ENCODE measurements around the gene PRUNE1.
A peak's percentile ranks its signal among the peaks of the same experiment; 100 is the strongest.

Gene PRUNE1

GRCh38 chr1:151054971-151055547 is 46.8 kb downstream of the PRUNE1 start:
- DNase-seq, result no peak

DNA sequence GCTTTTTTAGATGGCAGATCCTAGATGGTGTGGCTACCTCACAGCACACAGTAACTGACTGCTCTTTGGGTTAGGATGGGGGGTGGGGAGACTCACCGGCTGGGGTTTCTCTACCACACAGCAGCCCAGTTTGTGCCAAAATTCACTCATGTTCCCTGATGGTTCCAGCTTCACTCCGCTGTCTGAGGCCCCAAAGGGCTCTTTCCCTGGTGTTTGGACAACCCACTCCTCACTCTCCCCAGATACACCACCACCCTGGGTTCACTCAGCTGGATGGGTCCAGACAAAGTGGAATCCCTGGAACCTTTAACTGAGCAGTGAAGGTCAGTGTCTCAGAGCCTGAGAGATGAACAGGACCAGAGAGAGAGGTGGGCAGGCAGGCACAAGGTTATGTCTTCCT is 47.3 kb downstream of the PRUNE1 start:
- DNase-seq, result no peak

DNA sequence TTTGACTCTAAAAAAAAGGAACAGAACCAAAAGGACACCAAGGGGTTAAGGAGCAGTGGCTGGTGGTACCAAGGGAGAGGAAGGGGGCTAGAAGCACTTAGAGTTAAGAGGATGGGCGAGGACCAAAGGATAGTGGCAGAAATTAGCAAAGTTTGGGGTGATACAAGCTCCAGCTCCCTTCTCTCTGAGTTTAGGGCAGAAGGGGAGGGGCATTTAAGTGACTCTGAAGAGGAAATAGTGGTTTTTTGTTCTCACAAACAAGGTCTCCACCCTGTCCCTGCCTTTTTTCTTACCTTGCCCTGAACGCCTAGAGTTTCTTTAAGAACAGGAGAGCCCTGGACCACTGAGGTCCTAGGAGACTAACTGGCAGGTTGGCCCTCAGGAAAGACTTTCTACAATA is 47.9 kb downstream of the PRUNE1 start:
- DNase-seq, result no peak

DNA sequence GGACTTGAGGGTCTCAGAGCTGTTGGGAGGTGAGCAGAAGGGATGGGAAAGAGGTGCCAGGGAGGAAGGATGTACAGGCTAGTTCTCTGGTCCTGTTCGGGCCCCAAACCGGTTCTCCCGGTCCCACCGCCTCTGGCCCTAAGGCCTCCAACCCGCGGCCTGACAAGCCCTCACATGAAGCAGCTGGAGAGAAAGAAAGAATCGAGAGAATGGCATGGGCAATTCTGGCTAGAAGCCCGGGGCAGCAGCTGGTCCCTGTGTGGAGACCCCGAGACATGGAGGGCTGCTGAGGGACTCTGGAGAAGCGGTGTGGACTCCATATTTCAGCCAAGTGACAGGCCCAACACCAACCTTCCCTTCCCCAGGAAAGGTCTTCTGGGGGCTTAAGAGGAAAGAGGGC is 50.4 kb downstream of the PRUNE1 start:
- DNase-seq, result peak; percentile 24

DNA sequence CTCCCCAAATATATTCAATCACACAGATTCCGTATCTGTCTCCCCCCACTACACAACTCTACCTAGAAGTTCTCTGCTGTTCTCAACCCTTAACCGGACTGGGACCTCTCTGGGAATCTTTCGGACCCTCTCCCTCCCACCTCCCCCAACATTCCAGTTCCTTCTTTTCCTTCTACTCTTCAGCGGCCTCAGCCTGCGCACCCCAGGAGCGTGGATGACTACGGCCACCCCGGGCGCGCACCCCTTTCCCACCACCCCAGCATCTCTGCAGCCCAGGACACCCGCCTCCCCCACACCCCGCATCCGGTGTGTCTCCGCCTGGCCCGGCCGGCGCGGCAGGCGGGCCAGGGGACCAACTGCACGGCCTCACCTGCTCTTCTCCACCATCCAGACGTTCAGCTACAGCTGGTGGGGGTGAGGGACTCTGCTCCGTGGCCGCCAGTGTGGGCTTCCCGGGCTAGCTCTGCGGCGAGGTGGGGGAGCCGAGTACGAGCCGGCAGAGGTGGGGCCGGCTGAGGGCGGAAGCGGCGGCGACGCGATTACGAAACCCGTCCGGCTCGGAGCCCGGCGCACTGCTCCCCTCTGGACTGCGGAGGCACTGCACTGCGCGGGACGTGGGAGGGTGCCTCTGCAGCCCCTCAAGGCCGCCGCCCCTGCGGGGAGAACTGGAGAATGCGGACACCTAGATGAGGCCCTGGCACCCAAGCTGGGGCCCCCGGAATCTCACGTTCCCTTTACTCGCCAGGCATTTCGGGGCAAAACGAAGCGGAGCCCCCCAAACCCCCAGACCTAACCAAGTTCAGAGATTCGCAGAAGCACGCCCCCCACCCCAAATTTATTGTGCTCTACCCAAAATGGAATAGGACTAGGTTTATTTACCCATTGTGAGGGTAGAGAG is 51.1 kb downstream of the PRUNE1 start, which contains the start of gene CDC42SE1:
Gene CDC42SE1 (minus strand): TSS at position 514 of the 898 bp plus-strand sequence. CDS start 3,892 bp downstream, outside the sequence.
- peak; percentile 84 for DNase-seq

GRCh38 chr1:151060007-151060656 is 51.9 kb downstream of the PRUNE1 start, which contains the start of gene MLLT11:
TSS of gene MLLT11 (plus strand) at chr1:151060397. CDS start at chr1:151067225, 6,828 bp downstream.
- peak; percentile 79 for DNase-seq

- peak; percentile 31 for DNase-seq
Measured at GRCh38 chr1:151060657-151061421, 52.6 kb downstream of the PRUNE1 start.

DNA sequence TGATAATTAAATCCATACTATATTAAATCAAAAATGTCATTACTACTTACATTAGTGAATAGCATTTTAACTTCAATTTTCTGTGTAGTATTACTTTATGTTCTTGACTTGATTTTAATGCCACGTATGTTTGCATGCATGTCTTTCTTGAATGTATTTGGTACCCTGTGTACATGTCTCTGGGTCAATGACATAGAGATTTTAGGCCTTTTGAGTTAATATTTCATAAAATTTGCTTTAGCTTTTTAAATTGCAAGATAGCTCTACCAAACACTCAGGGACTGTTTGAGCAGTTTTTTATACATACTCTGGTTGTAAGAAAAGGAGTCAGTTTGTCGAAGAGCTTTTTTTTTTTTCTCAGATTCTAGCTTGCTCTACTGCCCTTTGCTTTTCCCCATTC is 53.5 kb downstream of the PRUNE1 start:
- no peak for DNase-seq

DNA sequence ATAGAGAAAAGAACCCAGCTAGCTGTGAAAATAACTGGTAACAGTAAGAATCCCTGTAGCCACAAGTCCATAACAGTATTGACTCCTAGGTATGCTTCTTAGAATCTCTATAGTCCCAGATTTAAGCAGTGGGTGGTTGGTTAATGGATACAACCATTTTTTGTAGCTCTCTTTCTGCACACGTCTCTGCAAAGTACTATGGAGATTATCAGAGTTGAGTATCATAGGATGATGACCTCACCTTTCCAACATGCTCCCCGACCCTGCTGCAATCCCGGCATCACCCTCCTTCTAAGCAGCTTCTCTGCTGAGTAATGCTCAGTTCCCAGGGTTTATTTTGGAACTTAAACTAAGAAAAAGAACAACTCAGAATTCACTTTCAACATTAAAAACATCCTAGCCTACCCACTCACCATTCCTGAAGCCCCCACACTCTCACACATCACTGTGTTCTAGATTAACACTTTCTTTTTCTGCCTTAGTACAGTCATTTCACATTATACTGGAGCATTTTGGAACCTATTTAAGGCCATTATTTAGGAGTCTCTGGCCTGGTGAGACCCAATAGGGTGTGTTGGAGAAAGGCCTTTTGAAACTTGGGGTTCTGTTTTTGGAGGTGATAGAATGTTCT is 54.6 kb downstream of the PRUNE1 start:
- peak; percentile 86 for DNase-seq

DNA sequence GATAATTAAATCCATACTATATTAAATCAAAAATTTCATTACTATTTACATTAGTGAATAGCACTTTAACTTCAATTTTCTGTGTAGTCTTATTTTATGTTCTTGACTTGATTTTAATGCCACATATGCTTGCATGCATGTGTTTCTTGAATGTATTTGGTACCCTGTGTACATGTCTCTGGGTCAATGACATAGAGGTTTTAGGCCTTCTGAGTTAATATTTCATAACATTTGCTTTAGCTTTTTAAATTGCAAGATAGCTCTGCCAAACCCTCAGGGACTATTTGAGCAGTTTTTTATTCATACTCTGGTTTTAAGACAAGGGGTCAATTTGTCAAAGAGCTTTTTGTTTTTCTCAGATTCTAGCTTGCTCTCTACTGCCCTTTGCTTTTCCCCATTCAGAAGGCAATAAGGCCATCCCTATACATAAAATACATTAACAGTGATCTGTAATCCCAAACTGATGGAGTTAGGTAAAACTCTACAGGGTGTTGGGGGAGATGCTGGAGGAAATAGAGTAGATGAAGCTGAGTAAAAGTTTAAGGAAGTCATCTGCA is 56.9 kb downstream of the PRUNE1 start:
- DNase-seq, result no peak

DNA sequence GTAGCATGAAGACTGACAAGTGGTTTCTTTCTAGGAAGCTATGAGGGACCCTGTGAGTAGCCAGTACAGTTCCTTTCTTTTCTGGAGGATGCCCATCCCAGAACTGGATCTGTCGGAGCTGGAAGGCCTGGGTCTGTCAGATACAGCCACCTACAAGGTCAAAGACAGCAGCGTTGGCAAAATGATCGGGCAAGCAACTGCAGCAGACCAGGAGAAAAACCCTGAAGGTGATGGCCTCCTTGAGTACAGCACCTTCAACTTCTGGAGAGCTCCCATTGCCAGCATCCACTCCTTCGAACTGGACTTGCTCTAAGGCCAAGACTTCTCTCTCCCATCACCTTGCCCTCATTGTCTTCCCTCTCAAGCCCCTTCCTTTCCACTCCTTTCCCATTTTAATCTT is 58.9 kb downstream of the PRUNE1 start:
- DNase-seq, result no peak

DNA sequence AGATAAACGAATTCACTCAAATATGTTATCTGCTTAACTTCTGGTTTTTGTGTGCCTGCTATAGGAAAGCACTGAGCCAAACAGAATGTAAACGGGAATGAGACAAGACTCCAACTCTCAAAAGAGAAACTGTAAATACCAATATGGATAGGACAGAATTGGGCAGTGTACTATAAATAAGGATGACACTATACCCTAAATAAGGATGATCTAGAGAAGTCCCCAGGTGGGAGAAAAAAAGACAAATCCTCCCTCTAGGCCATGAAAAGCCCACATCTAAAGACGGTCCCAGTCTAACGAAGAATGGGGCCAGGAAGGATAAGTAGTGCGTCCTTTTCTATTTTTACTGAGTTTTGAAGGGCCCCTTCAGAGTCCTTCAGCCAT is 60.8 kb downstream of the PRUNE1 start:
- no peak for DNase-seq

GRCh38 chr1:151070474-151071276 is 62.4 kb downstream of the PRUNE1 start, which contains the start of gene GABPB2:
TSS of gene GABPB2 (plus strand) at chr1:151070761. CDS start at chr1:151088190, 17,429 bp downstream.
- DNase-seq, result peak; percentile 94

- DNase-seq, result no peak
Measured at GRCh38 chr1:151072224-151072623, 64.0 kb downstream of the PRUNE1 start.
